ENCODE measurements around the gene ERGIC1. TPM values are rescaled to one million over a fixed set of nuclear protein-coding genes. Genes with fewer than 3 reads are reported as not detected.

The ERGIC1 gene
- total RNA-seq, 1 donor from 2014 or later = 184 TPM

GRCh38 chr5:172939071-172939470 lies 105.0 kb downstream of the ERGIC1 start:
- DNase-seq (ENCODE audit: low spot score in 2 of 2) = no peak
- peak in 2 of 3 experiments; percentile 12 to 17 for TF ChIP-seq CTCF (IDR thresholded peaks at IDR 0.05)
- H3K4me1 ChIP-seq = no peaks in the 10 kb centered on the region
- intact Hi-C loops (cut with DNase I) = no loop called here
- no peaks in the 10 kb centered on the region for H3K9me3 ChIP-seq
- no peaks in the 10 kb centered on the region for H3K27me3 ChIP-seq
- H3K27ac ChIP-seq = peak overlapping the region; percentile 33 to 38
- peaks cover 36 to 66% of the 10 kb centered on the region in 2 donors for H3K36me3 ChIP-seq
- no peak overlapping the region for H3K4me3 ChIP-seq

- H3K4me1 ChIP-seq = no peaks in the 10 kb centered on the region
- no peaks in the 10 kb centered on the region for H3K27me3 ChIP-seq
- peak overlapping the region; percentile 33 to 38 for H3K27ac ChIP-seq
- peaks cover 31 to 61% of the 10 kb centered on the region in 2 donors for H3K36me3 ChIP-seq
- no peak for TF ChIP-seq CTCF (IDR thresholded peaks at IDR 0.05)
- DNase-seq (ENCODE audit: low spot score in 2 of 2) = no peak
- intact Hi-C loops (cut with DNase I) = no loop called here
- H3K9me3 ChIP-seq = no peaks in the 10 kb centered on the region
- H3K4me3 ChIP-seq = no peak overlapping the region
Observed at GRCh38 chr5:172939611-172940267, 105.7 kb downstream of the ERGIC1 start.

GRCh38 chr5:172940268-172941066 lies 106.4 kb downstream of the ERGIC1 start:
- no peak for DNase-seq (ENCODE audit: low spot score in 2 of 2)
- no peak for TF ChIP-seq CTCF (IDR thresholded peaks at IDR 0.05)
- H3K27me3 ChIP-seq = no peaks in the 10 kb centered on the region
- H3K4me1 ChIP-seq = no peaks in the 10 kb centered on the region
- H3K27ac ChIP-seq = peak overlapping the region; percentile 33 to 42
- H3K9me3 ChIP-seq = no peaks in the 10 kb centered on the region
- intact Hi-C loops (cut with DNase I) = no loop called here
- peaks cover 25 to 59% of the 10 kb centered on the region in 2 donors for H3K36me3 ChIP-seq
- H3K4me3 ChIP-seq = no peak overlapping the region

GRCh38 chr5:172941067-172941516 lies 107.0 kb downstream of the ERGIC1 start:
- H3K4me1 ChIP-seq = no peaks in the 10 kb centered on the region
- peaks cover 25 to 57% of the 10 kb centered on the region in 2 donors for H3K36me3 ChIP-seq
- intact Hi-C loops (cut with DNase I) = no loop called here
- H3K9me3 ChIP-seq = no peaks in the 10 kb centered on the region
- no peak overlapping the region for H3K4me3 ChIP-seq
- DNase-seq (ENCODE audit: low spot score in 2 of 2) = no peak
- H3K27ac ChIP-seq = peak overlapping the region in 1 of 2 donors; percentile 42
- no peaks in the 10 kb centered on the region for H3K27me3 ChIP-seq
- no peak for TF ChIP-seq CTCF (IDR thresholded peaks at IDR 0.05)

- TF ChIP-seq CTCF (IDR thresholded peaks at IDR 0.05) = no peak
- Histone ChIP-seq H3K4me1 (peaks cover 3 to 4% of the 10 kb centered on the region in 2 donors), H3K9me3 (no peaks in the 10 kb centered on the region), H3K36me3 (peaks cover 29 to 49% of the 10 kb centered on the region in 2 donors), H3K27ac (peak overlapping the region; percentile 91 to 95), H3K27me3 (no peaks in the 10 kb centered on the region), H3K4me3 (no peak overlapping the region)
- no peak for DNase-seq (ENCODE audit: low spot score in 2 of 2)
- intact Hi-C loops (cut with DNase I) = no loop called here
Observed at GRCh38 chr5:172942556-172942955, 108.5 kb downstream of the ERGIC1 start.
